ENCODE measurements around the gene CHST11. TPM values are rescaled to one million over a fixed set of nuclear protein-coding genes. Genes with fewer than 3 reads are reported as not detected.

The CHST11 gene
- total and polyA plus RNA-seq, 10 of the 15 experiments (the other 5 are each of a cell fraction or from before 2014, with no cell fraction given): 1.9 to 38.1 (median 17.2) TPM

DNA sequence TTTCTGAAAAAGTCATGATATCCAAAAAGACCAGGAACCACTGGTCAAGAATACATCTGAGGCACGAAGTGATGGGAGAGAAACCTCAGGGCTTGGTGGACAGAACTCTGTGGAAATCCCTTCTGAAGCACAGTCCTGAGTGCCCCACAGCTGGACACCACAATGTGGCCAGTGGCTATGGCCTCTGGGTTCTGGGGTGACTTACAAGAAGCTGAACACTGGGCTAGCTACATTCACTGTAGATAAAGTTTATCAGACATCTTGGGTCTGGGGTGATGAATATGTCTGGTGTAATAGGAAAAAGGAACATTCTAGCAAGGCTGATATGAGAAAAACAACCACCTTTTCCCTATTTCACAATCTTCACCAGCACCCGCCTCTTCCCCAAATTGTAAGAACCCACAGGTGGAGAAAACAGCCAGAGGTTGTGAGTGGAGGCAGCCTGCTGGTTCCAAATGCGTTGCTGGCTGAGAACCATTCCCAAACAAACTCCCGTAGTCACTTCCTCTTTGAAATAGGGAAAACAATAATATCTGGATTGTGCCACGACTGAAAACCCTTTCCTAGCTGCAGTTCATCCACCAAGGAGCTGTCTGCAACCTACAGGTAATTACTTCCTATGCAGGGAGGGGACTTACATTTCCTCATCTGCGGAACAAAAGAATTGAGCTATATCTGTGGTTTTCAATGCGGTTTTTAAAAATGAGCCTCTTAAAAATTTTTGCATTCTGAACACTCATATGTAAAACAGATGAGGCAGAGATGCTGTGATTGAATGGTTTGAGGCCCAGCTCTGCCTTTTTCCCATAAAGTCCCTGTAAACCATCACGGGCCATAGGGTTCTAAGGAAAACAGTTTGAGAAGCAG is 307.7 kb downstream of the CHST11 start (continued):
- TF ChIP-seq FOXK2 (IDR thresholded peaks at IDR 0.05) (no peak), ZNF24 (IDR thresholded peaks at IDR 0.05) (no peak), MEF2B (IDR thresholded peaks at IDR 0.05; ENCODE audit: partially characterized antibody, poor library complexity, severe bottlenecking) (no peak), CUX1 (IDR thresholded peaks at IDR 0.05; ENCODE audit: insufficient replicate concordance, low read depth, low read length) (no peak), BMI1 (IDR thresholded peaks at IDR 0.05; ENCODE audit: borderline replicate concordance) (no peak), POLR2AphosphoS2 (IDR thresholded peaks at IDR 0.05; ENCODE audit: low read depth, low read length) (no peak), CEBPZ (IDR thresholded peaks at IDR 0.05; ENCODE audit: low read depth, low read length) (no peak), FOS (IDR thresholded peaks at IDR 0.05; ENCODE audit: borderline replicate concordance, extremely low read depth, insufficient read length) (no peak), ZBTB4 (CRISPR knock-in tag; IDR thresholded peaks at IDR 0.05) (no peak), CEBPB (IDR thresholded peaks at IDR 0.05; ENCODE audit: borderline replicate concordance in 1 of 2, low read depth in 2 of 2, low read length in 2 of 2) (no peak)
- TF ChIP-seq, protein P1, sequence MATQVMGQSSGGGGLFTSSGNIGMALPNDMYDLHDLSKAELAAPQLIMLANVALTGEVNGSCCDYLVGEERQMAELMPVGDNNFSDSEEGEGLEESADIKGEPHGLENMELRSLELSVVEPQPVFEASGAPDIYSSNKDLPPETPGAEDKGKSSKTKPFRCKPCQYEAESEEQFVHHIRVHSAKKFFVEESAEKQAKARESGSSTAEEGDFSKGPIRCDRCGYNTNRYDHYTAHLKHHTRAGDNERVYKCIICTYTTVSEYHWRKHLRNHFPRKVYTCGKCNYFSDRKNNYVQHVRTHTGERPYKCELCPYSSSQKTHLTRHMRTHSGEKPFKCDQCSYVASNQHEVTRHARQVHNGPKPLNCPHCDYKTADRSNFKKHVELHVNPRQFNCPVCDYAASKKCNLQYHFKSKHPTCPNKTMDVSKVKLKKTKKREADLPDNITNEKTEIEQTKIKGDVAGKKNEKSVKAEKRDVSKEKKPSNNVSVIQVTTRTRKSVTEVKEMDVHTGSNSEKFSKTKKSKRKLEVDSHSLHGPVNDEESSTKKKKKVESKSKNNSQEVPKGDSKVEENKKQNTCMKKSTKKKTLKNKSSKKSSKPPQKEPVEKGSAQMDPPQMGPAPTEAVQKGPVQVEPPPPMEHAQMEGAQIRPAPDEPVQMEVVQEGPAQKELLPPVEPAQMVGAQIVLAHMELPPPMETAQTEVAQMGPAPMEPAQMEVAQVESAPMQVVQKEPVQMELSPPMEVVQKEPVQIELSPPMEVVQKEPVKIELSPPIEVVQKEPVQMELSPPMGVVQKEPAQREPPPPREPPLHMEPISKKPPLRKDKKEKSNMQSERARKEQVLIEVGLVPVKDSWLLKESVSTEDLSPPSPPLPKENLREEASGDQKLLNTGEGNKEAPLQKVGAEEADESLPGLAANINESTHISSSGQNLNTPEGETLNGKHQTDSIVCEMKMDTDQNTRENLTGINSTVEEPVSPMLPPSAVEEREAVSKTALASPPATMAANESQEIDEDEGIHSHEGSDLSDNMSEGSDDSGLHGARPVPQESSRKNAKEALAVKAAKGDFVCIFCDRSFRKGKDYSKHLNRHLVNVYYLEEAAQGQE (IDR thresholded peaks at IDR 0.05; ENCODE audit: low read depth, low read length): no peak
